ENCODE data around the gene TENM4. TPM values are rescaled to one million over a fixed set of nuclear protein-coding genes. Genes with fewer than 3 reads are reported as not detected.

The TENM4 gene
- total RNA-seq, 2 experiments from 2014 or later, result not detected

DNA sequence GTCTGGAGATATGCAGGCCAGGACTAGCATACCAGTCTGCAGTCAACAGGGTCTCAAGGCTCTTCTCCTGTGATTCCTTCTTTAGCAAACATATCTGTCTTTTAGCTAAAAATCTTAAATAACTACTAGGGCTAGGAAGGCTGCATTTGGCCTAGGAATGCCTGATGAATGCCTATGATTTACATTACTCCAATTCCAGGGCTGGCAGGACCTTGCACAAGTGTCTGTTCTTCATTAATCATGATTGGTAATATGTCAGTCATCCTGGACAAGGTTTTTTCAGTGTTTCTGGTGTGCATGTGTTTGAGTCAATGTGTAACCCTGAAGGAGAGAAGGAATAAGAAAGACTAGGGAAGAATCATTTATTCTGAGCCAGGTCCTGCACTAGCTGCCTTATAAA is 585.7 kb downstream of the TENM4 start:
- no peaks in the 10 kb centered on the region for H3K4me1 Mint-ChIP-seq (ENCODE audit: low read depth)
- H3K27me3 Mint-ChIP-seq, result peaks cover 3% of the 10 kb centered on the region
- CTCF ChIA-PET, result no interaction called here
- no peak overlapping the region for H3K4me3 Mint-ChIP-seq
- intact Hi-C loops (cut with micrococcal nuclease), result no loop called here
- no peak for DNase-seq
- no peaks in the 10 kb centered on the region for H3K9me3 Mint-ChIP-seq
- no peak overlapping the region for H3K27ac Mint-ChIP-seq
- H3K36me3 Mint-ChIP-seq, result no peaks in the 10 kb centered on the region
- POLR2A ChIA-PET, result no interaction called here

DNA sequence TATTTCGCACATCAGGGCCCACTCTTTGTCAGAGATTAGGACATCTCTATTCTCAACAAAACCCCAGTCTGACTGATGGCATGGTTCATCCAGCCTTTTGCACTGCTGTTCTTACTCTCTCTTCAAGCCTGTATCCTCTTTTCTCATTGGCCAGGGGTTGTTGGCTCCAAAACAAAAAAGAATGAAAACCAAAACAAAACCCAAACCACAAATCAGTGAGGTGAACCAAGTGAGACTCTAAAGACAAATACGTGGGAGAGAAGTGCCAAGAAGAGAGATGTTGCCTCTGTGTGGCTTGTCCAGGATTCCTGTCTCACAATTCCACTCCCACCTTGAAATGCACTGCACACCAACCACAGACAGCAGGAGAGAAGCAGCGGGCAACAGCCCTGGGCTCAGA is 587.3 kb downstream of the TENM4 start:
- DNase-seq, result no peak
- H3K36me3 Mint-ChIP-seq, result no peaks in the 10 kb centered on the region
- no peaks in the 10 kb centered on the region for H3K4me1 Mint-ChIP-seq (ENCODE audit: low read depth)
- H3K27ac Mint-ChIP-seq, result no peak overlapping the region
- peaks cover 5% of the 10 kb centered on the region for H3K27me3 Mint-ChIP-seq
- no peaks in the 10 kb centered on the region for H3K9me3 Mint-ChIP-seq
- no peak overlapping the region for H3K4me3 Mint-ChIP-seq
- ChIA-PET POLR2A (no interaction called here), CTCF (no interaction called here)
- intact Hi-C loops (cut with micrococcal nuclease), result no loop called here

DNA sequence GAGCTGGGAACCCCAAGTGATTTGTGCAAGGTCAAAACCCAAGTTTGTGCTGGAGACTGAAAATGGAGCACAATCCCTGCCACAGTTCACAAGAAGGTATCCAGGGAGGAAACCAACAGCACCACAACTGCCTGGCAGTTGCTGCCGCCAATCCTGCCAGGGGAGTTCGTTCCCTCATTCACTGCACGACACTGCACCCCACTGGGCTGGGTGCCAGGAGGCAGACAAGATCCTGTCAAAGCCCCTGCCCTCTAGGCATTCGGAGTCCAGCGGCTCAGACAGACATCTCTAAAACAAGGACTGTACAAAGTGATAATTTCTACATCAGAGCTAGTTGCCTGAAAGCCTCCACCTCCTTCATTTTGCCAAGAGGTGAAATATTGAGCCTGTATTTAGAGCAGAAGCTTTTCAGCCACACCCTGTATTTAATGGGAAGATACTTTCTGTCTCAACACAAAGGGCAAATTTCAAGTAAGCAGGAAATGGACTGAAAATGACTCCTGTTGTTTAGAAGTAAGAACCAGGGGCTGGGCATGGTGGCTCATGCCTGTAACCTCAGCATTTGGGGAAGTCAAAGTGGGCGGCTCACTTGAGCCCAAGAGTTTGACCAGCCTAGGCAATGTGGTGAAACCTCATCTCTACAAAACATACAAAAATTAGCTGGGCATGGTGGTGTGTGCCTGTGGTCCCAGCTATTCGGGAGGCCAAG is 588.8 kb downstream of the TENM4 start:
- Mint-ChIP-seq H3K27ac (no peak overlapping the region), H3K4me1 (ENCODE audit: low read depth) (no peaks in the 10 kb centered on the region)

DNA sequence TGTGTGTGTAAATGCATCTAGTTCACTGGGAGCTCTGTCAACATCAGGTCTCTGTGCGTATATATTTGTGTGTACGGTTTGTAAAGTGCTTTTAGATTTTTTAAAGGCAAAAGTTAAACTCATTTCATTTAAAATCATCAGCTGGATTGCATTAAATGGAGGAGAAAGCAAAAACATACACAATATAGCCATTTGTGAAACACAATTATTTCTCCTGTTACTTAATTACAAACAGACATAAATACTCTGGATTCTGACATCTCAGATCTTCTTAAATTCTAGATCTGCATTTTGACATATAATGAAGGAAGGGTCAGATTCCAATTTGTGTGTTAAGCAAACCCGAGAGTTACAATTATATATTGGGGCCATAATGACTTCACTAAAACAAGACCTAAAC is 590.8 kb downstream of the TENM4 start:
- Mint-ChIP-seq H3K4me1 (ENCODE audit: low read depth) (no peaks in the 10 kb centered on the region), H3K27ac (no peak overlapping the region), H3K36me3 (no peaks in the 10 kb centered on the region), H3K9me3 (no peaks in the 10 kb centered on the region), H3K27me3 (peaks cover 4% of the 10 kb centered on the region), H3K4me3 (no peak overlapping the region)
- DNase-seq, result no peak
- CTCF ChIA-PET, result no interaction called here
- POLR2A ChIA-PET, result no interaction called here
- intact Hi-C loops (cut with micrococcal nuclease), result no loop called here

More for the DNA sequence above, 588.8 kb downstream of the TENM4 start:
- POLR2A ChIA-PET, result no interaction called here
- no peaks in the 10 kb centered on the region for H3K9me3 Mint-ChIP-seq
- intact Hi-C loops (cut with micrococcal nuclease), result no loop called here
- CTCF ChIA-PET, result no interaction called here
- no peak overlapping the region for H3K4me3 Mint-ChIP-seq
- no peak for DNase-seq
- no peaks in the 10 kb centered on the region for H3K36me3 Mint-ChIP-seq
- H3K27me3 Mint-ChIP-seq, result peaks cover 2% of the 10 kb centered on the region

DNA sequence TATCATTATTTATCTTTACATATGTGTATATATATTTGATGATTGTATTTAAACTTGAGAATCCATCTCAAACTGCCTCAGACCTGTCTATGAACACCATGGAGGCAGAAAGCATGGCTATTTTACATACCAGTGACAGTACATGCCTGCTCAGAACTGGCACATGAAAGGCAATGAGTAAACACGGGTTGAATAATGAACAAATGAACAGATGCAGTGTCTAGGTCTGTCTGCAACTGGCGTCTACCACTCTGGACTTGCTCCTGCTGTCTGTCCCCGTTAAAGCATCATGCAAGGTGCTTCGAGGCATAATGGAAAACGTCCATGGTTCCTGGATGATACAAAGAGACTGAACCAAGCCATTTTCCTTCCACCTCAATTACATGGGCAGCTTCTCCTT is 594.6 kb downstream of the TENM4 start:
- Mint-ChIP-seq H3K9me3 (no peaks in the 10 kb centered on the region), H3K27ac (no peak overlapping the region), H3K36me3 (no peaks in the 10 kb centered on the region), H3K4me3 (no peak overlapping the region), H3K4me1 (ENCODE audit: low read depth) (no peaks in the 10 kb centered on the region), H3K27me3 (peaks cover 13% of the 10 kb centered on the region)
- intact Hi-C loops (cut with micrococcal nuclease), result no loop called here
- DNase-seq, result no peak
- ChIA-PET CTCF (no interaction called here), POLR2A (no interaction called here)

GRCh38 chr11:78845496-78845895 is 595.3 kb downstream of the TENM4 start:
- H3K36me3 Mint-ChIP-seq, result no peaks in the 10 kb centered on the region
- H3K27me3 Mint-ChIP-seq, result peaks cover 13% of the 10 kb centered on the region
- H3K4me3 Mint-ChIP-seq, result no peak overlapping the region
- H3K4me1 Mint-ChIP-seq (ENCODE audit: low read depth), result no peaks in the 10 kb centered on the region
- CTCF ChIA-PET, result no interaction called here
- no peaks in the 10 kb centered on the region for H3K9me3 Mint-ChIP-seq
- intact Hi-C loops (cut with micrococcal nuclease), result no loop called here
- no peak overlapping the region for H3K27ac Mint-ChIP-seq
- DNase-seq, result no peak
- POLR2A ChIA-PET, result interaction anchor here (0.7 kb wide), 1 partner anchor 11 kb away, joined by 3 read pairs; no protein-coding TSS in a partner anchor

DNA sequence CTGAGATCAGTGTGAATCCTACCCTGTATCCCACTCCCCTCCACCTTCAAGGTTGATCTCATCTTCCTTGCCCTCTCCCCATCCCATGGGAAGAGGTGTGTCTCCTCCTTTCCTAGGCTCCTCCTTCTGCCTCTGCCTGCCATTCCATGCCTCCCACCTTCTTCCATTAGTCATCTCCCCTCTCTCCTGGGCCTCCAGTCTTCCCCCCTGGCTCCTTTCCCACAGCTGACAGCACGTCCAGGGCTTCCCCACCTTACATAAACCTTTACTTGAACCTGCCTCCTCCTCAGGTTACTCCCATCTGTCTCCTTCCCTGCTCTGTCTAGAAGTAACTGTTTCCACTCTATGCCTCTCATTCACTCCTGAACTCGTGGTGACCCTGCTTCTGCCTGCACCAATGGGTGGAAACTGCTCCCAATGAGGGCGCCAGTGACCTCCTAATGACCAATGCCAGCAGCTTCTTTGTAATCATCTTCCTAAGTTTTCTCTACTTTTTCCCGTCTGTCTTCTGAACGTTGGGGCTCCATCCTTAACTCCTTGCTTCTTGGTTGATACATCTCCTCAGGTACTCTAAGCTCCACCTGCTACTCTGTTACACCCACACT is 599.3 kb downstream of the TENM4 start:
- H3K9me3 Mint-ChIP-seq, result no peaks in the 10 kb centered on the region
- no peaks in the 10 kb centered on the region for H3K36me3 Mint-ChIP-seq
- intact Hi-C loops (cut with micrococcal nuclease), result no loop called here
- no peaks in the 10 kb centered on the region for H3K4me1 Mint-ChIP-seq (ENCODE audit: low read depth)
- no peak overlapping the region for H3K27ac Mint-ChIP-seq
- H3K27me3 Mint-ChIP-seq, result peaks cover 9% of the 10 kb centered on the region
- DNase-seq, result no peak
- ChIA-PET CTCF (no interaction called here), POLR2A (no interaction called here)
- H3K4me3 Mint-ChIP-seq, result no peak overlapping the region

DNA sequence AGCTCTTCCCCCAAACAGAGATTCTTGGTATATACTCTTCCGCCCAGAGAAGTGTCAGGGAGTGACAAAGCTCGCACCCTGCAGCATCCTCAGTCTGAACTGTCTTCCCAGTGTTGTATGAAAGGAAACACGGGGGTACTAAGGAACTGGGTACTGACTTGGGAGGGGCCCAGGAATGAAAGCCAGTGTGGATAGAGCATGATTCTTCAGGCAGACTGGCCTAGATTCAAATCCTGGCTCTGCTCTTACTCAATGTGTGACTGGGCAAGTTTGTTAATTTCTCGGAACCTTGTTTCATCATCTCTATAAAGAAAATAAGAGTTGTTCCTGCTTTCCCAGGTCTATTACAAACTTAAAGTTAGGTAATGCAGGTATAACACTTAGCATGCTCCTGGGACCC is 600.2 kb downstream of the TENM4 start:
- no peak overlapping the region for H3K4me3 Mint-ChIP-seq
- H3K4me1 Mint-ChIP-seq (ENCODE audit: low read depth), result no peaks in the 10 kb centered on the region
- H3K27me3 Mint-ChIP-seq, result peaks cover 9% of the 10 kb centered on the region
- no peak overlapping the region for H3K27ac Mint-ChIP-seq
- no peaks in the 10 kb centered on the region for H3K9me3 Mint-ChIP-seq
- intact Hi-C loops (cut with micrococcal nuclease), result no loop called here
- DNase-seq, result no peak
- H3K36me3 Mint-ChIP-seq, result no peaks in the 10 kb centered on the region
- CTCF ChIA-PET, result no interaction called here
- POLR2A ChIA-PET, result no interaction called here

- Mint-ChIP-seq H3K4me3 (no peak overlapping the region), H3K36me3 (no peaks in the 10 kb centered on the region), H3K9me3 (no peaks in the 10 kb centered on the region), H3K27ac (no peak overlapping the region), H3K27me3 (peaks cover 9% of the 10 kb centered on the region), H3K4me1 (ENCODE audit: low read depth) (no peaks in the 10 kb centered on the region)
- intact Hi-C loops (cut with micrococcal nuclease), result no loop called here
- CTCF ChIA-PET, result no interaction called here
- POLR2A ChIA-PET, result no interaction called here
- DNase-seq, result no peak
Observed at GRCh38 chr11:78840200-78840599, 600.6 kb downstream of the TENM4 start.

DNA sequence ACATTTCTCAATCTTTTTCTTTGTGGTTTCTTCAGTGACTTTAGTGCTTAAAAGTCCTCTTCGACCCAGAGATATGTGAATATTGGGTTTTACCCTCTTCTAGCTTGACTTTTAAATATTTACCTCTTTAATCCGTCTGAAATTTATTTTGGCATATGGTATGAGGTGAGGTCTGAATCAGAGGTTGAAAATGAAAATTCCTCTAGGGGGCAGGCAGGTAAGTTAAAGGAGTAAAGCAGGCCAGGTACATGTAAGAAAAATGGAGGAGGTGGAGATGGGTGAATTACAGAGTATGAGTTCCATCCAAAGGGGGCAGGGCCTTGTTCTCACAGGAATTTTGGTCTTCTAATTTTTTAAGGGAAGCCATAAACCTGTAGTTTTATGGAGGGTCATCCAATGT is 602.4 kb downstream of the TENM4 start:
- H3K4me3 Mint-ChIP-seq, result no peak overlapping the region
- no peak overlapping the region for H3K27ac Mint-ChIP-seq
- ChIA-PET POLR2A (no interaction called here), CTCF (no interaction called here)
- H3K27me3 Mint-ChIP-seq, result peaks cover 9% of the 10 kb centered on the region
- no peaks in the 10 kb centered on the region for H3K9me3 Mint-ChIP-seq
- no peak for DNase-seq
- no peaks in the 10 kb centered on the region for H3K36me3 Mint-ChIP-seq
- H3K4me1 Mint-ChIP-seq (ENCODE audit: low read depth), result no peaks in the 10 kb centered on the region
- intact Hi-C loops (cut with micrococcal nuclease), result no loop called here

GRCh38 chr11:78835646-78836045 is 605.2 kb downstream of the TENM4 start:
- Mint-ChIP-seq H3K4me3 (no peak overlapping the region), H3K36me3 (no peaks in the 10 kb centered on the region), H3K27ac (no peak overlapping the region), H3K27me3 (no peaks in the 10 kb centered on the region), H3K9me3 (no peaks in the 10 kb centered on the region), H3K4me1 (ENCODE audit: low read depth) (no peaks in the 10 kb centered on the region)
- DNase-seq, result no peak
- CTCF ChIA-PET, result no interaction called here
- intact Hi-C loops (cut with micrococcal nuclease), result no loop called here
- POLR2A ChIA-PET, result no interaction called here

DNA sequence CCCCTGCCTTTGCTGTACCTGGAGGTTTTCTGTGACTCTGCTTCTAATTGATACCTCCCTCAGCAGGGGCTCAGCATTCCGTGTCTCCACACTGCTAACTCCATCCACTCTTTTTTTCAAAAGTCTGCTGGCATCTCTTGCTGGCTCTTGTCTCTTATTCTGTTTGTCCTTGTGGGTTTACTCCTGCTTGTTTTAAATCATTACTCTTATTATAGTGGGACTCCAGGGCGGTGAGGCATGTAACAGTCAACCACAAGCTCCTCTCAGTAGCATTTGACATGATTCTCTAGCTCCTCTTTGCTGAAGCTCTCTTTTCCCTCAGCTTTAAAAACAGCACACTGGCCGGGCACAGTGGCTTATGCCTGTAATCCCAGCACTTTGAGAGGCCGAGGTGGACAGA is 605.9 kb downstream of the TENM4 start:
- ChIA-PET CTCF (interaction anchor here (0.9 kb wide), 1 partner anchor 189 kb away, joined by 3 read pairs; no protein-coding TSS in a partner anchor), POLR2A (interaction anchor here (0.8 kb wide), 1 partner anchor 10 kb away, joined by 3 read pairs; no protein-coding TSS in a partner anchor)
- H3K4me1 Mint-ChIP-seq (ENCODE audit: low read depth), result no peaks in the 10 kb centered on the region
- no peaks in the 10 kb centered on the region for H3K36me3 Mint-ChIP-seq
- no peak overlapping the region for H3K4me3 Mint-ChIP-seq
- H3K27ac Mint-ChIP-seq, result no peak overlapping the region
- no peak for DNase-seq
- H3K9me3 Mint-ChIP-seq, result no peaks in the 10 kb centered on the region
- intact Hi-C loops (cut with micrococcal nuclease), result no loop called here
- H3K27me3 Mint-ChIP-seq, result no peaks in the 10 kb centered on the region

DNA sequence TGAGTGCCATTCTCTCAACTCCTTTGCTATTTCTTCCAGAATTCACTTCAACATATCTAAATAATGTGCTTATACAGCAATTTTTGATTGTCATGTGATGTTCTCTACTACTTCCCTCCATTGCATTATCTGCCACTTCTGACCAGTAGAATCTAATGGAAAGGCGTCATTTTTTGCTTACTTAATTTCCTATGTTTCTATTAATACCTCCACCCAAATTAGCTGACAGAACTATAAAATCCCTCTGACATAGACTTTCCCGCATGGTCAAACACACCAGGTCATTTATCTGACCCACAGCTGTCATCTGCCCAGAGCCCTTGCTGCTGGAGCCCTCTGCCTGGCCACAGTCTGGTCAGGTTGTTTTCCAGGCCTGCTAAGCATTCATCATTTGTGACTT is 607.6 kb downstream of the TENM4 start:
- H3K4me3 Mint-ChIP-seq, result no peak overlapping the region
- CTCF ChIA-PET, result no interaction called here

More for the DNA sequence above, 607.6 kb downstream of the TENM4 start:
- no peak for DNase-seq
- intact Hi-C loops (cut with micrococcal nuclease), result no loop called here
- Mint-ChIP-seq H3K9me3 (no peaks in the 10 kb centered on the region), H3K4me1 (ENCODE audit: low read depth) (no peaks in the 10 kb centered on the region), H3K27ac (no peak overlapping the region), H3K36me3 (no peaks in the 10 kb centered on the region), H3K27me3 (no peaks in the 10 kb centered on the region)
- POLR2A ChIA-PET, result no interaction called here
